ENCODE measurements around the gene GRID1. TPM values are rescaled to one million over a fixed set of nuclear protein-coding genes. Genes with fewer than 3 reads are reported as not detected.

GRID1 gene
- total RNA-seq, 4 donors from 2014 or later = 17.2 to 28.1 (median 23.6) TPM

DNA sequence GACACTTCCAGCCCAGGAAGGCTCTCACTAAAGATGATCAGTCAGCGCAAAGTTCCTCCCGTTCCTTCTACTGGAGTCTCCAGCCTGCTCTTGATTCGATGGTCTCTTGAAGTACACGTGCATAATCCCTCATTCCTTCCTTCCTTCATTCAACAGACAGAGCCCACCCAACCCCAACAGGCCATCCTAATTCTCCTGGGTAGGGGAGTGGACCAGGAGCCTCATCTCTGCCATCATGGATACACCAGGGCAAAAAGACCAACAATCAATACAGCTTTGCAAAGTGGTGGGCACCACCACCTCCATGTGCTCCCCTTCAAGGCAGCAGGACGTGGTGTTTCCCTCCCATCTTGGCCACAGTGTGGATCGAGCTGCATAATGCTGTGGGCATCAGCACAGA lies 446.3 kb downstream of the GRID1 start:
- H3K27ac ChIP-seq = no peak overlapping the region
- no peak for DNase-seq
- intact Hi-C loops (cut with DNase I) = no loop called here
- no peak overlapping the region for H3K4me3 ChIP-seq (replicated peaks in 1 of 3)
- H3K36me3 ChIP-seq = no peaks in the 10 kb centered on the region
- H3K9me3 ChIP-seq = no peaks in the 10 kb centered on the region
- WGBS, 2 donors = 78 to 93% methylated on average over 6 of the region's 6 CpGs
- TF ChIP-seq, protein P1, sequence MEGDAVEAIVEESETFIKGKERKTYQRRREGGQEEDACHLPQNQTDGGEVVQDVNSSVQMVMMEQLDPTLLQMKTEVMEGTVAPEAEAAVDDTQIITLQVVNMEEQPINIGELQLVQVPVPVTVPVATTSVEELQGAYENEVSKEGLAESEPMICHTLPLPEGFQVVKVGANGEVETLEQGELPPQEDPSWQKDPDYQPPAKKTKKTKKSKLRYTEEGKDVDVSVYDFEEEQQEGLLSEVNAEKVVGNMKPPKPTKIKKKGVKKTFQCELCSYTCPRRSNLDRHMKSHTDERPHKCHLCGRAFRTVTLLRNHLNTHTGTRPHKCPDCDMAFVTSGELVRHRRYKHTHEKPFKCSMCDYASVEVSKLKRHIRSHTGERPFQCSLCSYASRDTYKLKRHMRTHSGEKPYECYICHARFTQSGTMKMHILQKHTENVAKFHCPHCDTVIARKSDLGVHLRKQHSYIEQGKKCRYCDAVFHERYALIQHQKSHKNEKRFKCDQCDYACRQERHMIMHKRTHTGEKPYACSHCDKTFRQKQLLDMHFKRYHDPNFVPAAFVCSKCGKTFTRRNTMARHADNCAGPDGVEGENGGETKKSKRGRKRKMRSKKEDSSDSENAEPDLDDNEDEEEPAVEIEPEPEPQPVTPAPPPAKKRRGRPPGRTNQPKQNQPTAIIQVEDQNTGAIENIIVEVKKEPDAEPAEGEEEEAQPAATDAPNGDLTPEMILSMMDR (IDR thresholded peaks at IDR 0.05) = no peak
- TF ChIP-seq POLR2A (IDR thresholded peaks at IDR 0.05) = no peak
- no peaks in the 10 kb centered on the region for H3K27me3 ChIP-seq
- H3K4me1 ChIP-seq = peaks cover 8 to 29% of the 10 kb centered on the region in 2 donors

GRCh38 chr10:85919491-85920021 lies 447.0 kb downstream of the GRID1 start:
- Histone ChIP-seq H3K9me3 (no peaks in the 10 kb centered on the region), H3K36me3 (no peaks in the 10 kb centered on the region), H3K27me3 (no peaks in the 10 kb centered on the region), H3K4me1 (peaks cover 8 to 29% of the 10 kb centered on the region in 2 donors), H3K4me3 (replicated peaks in 1 of 3) (no peak overlapping the region), H3K27ac (no peak overlapping the region)
- 9 to 14% methylated on average over 4 of the region's 4 CpGs for WGBS, 2 donors
- DNase-seq = peak; percentile 26 to 40
- TF ChIP-seq, protein P1 (IDR thresholded peaks at IDR 0.05) = no peak
- TF ChIP-seq POLR2A (IDR thresholded peaks at IDR 0.05) = no peak
- intact Hi-C loops (cut with DNase I) = no loop called here

DNA sequence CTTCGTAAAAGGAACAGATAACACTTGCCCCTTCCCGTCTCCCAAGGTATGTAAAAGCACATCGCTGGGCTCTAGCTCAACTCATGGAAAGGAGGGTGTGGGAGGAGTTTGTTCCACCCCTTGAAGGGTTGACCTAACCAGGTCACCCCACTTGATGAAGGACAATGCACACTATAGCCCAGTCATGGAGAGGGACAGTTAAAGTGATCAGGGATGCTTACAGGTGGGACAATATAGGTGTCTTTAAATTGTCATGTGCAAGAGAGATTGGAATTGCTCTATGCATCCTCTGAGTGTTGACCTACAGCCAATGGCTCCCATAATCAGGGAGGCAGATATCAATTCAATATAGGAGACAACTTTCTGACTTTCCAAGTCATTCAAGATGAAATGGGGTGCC lies 448.2 kb downstream of the GRID1 start:
- H3K27ac ChIP-seq = no peak overlapping the region
- no peaks in the 10 kb centered on the region for H3K27me3 ChIP-seq
- H3K4me1 ChIP-seq = peaks cover 8 to 29% of the 10 kb centered on the region in 2 donors
- TF ChIP-seq POLR2A (IDR thresholded peaks at IDR 0.05) = no peak
- TF ChIP-seq, protein P1 (IDR thresholded peaks at IDR 0.05) = no peak
- intact Hi-C loops (cut with DNase I) = no loop called here
- DNase-seq = no peak
- no peaks in the 10 kb centered on the region for H3K36me3 ChIP-seq
- H3K9me3 ChIP-seq = no peaks in the 10 kb centered on the region
- 95 to 98% methylated on average over 3 of the region's 3 CpGs for WGBS, 2 donors
- no peak overlapping the region for H3K4me3 ChIP-seq (replicated peaks in 1 of 3)

GRCh38 chr10:85917601-85918000 lies 449.0 kb downstream of the GRID1 start:
- no peak for DNase-seq
- Histone ChIP-seq H3K27ac (no peak overlapping the region), H3K36me3 (no peaks in the 10 kb centered on the region), H3K27me3 (no peaks in the 10 kb centered on the region), H3K4me1 (peaks cover 8 to 29% of the 10 kb centered on the region in 2 donors), H3K9me3 (no peaks in the 10 kb centered on the region), H3K4me3 (replicated peaks in 1 of 3) (no peak overlapping the region)
- TF ChIP-seq POLR2A (IDR thresholded peaks at IDR 0.05) = no peak
- TF ChIP-seq, protein P1 (IDR thresholded peaks at IDR 0.05) = no peak
- intact Hi-C loops (cut with DNase I) = no loop called here
- WGBS, 2 donors = 74 to 84% methylated on average over 4 of the region's 4 CpGs

- peak; percentile 75 to 79 for DNase-seq
- no peak overlapping the region for H3K4me3 ChIP-seq (replicated peaks in 1 of 3)
- H3K27me3 ChIP-seq = no peaks in the 10 kb centered on the region
- no peaks in the 10 kb centered on the region for H3K36me3 ChIP-seq
- no peaks in the 10 kb centered on the region for H3K9me3 ChIP-seq
- TF ChIP-seq, protein P1 (IDR thresholded peaks at IDR 0.05) = no peak
- no peak for TF ChIP-seq POLR2A (IDR thresholded peaks at IDR 0.05)
- peaks cover 8 to 29% of the 10 kb centered on the region in 2 donors for H3K4me1 ChIP-seq
- no peak overlapping the region for H3K27ac ChIP-seq
- WGBS, 2 donors = 49 to 56% methylated on average over 2 of the region's 2 CpGs
- intact Hi-C loops (cut with DNase I) = no loop called here
Observed at GRCh38 chr10:85916994-85917573, 449.5 kb downstream of the GRID1 start.

Data from thyroid gland (tissue), 4 donors.